K562 (cell line): ENCODE results near the gene ZNF672. TPM values are rescaled to one million over a fixed set of nuclear protein-coding genes. Genes with fewer than 3 reads are reported as not detected.

ENCODE experiments used
- HSF4 ChIP-seq: fragments of 250-450 bp; sonication (Bioruptor Pico); IDR thresholded peaks from 2 replicates; pipeline ENCODE4 v2.1.2; 2022; ENCODE audit warnings: mild to moderate bottlenecking, moderate library complexity, borderline replicate concordance
- IFI16 ChIP-seq: fragments of 250-450 bp; sonication (Bioruptor Pico); IDR thresholded peaks from 2 replicates; pipeline ENCODE4 v2.1.2; 2022; ENCODE audit warnings: mild to moderate bottlenecking, inconsistent platforms
- ILF3 ChIP-seq: fragments of 450-650 bp; IDR thresholded peaks from 2 replicates; pipeline ENCODE4 v1.6.1; 2018; ENCODE audit warnings: antibody characterized with exemption, mild to moderate bottlenecking, moderate library complexity, borderline replicate concordance
- TCF3 ChIP-seq: sonication (generic); formaldehyde crosslinking; IDR thresholded peaks from 2 replicates; pipeline ENCODE4 v1.4.0; 2020; ENCODE audit warnings: mild to moderate bottlenecking, missing genetic modification reagents
- WHSC1 ChIP-seq: IDR thresholded peaks from one replicate; pipeline ENCODE4 v1.6.1; 2012; ENCODE audit warnings: low read length, control low read depth, inconsistent platforms
- XRCC4 ChIP-seq: IDR thresholded peaks from one replicate; pipeline ENCODE4 v1.6.1; 2011; ENCODE audit not compliant: insufficient read depth, insufficient read length; ENCODE audit errors: extremely low read depth
- ZBTB40 ChIP-seq, 2 experiments: fragments of 450-650 bp in 1 of 2; sonication (generic) in 1 of 2; formaldehyde crosslinking in 1 of 2; IDR thresholded peaks; 2 replicates each; pipeline versions ENCODE4 v1.7.1 to v1.9.0; 2016 to 2022; ENCODE audit warnings: inconsistent platforms in 1 of 2, mild to moderate bottlenecking in 1 of 2, missing genetic modification reagents in 1 of 2
- ZNF318 ChIP-seq, 2 experiments: fragments of 450-650 bp; IDR thresholded peaks; 2 replicates each; pipeline ENCODE4 v1.6.1; 2016; ENCODE audit warnings: mild to moderate bottlenecking in 2 of 2, borderline replicate concordance in 1 of 2, low read depth in 1 of 2, moderate library complexity in 1 of 2
- polyA plus RNA-seq, 8 experiments: library from polyadenylated mRNA; depleted of rRNA in 4 of 8; stranded (reverse) in 5 of 8; unstranded in 3 of 8; fragments of >200 nt; fragmentation: Nextera tagmentation in 2 of 8; fragmentation: Illumina TruSeq in 1 of 8; extraction: Ambion mirVana in 2 of 8; extraction: Trizol in 1 of 8; gene quantifications; 2 replicates each; pipeline versions ENCODE4 v1.2.1 to v1.2.3, GENCODE V29; 2011 to 2014; ENCODE audit warnings: inconsistent platforms in 1 of 8, missing spikeins in 1 of 8
- total RNA-seq, 7 experiments: library from RNA; depleted of rRNA in 6 of 7; stranded (reverse); fragments of >200 nt in 6 of 7; fragmentation: Illumina TruSeq in 2 of 7; extraction: Trizol in 2 of 7; gene quantifications; 2 replicates each; pipeline versions ENCODE4 v1.2.1 to v1.2.3, GENCODE V29; 2011 to 2021; ENCODE audit warnings: low replicate concordance in 1 of 7

Gene ZNF672
- total and polyA plus RNA-seq, 9 of the 15 experiments (the other 6 are each of a cell fraction or from before 2014, with no cell fraction given): 1.9 to 57.9 (median 24.1) TPM

DNA sequence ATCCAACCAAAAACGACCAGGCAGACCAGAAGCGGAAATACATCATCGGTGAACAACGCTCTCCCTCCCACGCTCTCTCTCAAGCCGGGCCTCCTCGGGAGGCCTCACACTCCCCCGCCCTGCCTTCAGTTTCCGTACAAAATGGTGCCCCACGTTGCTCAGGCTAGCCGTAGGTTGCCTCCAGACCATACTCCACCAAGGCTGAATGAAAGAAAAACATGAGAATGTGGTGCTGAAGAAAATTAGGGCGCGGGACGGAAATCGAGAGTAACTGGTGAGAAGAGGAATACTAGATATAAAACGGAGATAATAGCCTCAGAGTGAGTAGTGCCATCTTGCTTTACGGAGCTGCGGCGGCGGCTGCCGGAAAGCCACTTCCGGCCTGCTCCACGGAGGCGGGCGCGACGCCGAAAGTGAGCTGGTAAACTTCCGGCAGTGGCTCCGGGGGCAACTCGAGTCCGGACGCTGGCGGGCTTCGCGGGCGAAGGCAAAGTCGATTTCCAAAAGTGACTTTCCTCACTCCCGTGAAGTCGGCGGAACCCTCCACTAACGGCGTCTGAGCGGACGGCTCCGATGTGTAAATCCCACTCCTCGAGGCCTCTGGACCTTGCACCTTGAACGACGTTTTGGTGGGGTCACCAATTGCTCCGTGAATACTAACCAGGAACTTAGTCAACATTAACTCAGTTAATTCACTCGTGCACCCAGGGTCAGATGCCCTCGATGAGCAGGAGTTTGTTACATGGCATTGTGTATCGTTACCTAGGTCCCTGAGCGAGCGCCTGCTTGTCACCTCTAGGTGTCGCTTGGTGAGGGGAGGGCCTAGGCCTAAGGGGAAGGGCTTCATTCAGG, 11.9 kb upstream of the ZNF672 start, which contains the start of gene SH3BP5L (continued):
- no peak for TF ChIP-seq TCF3 (CRISPR knock-in tag)
- TF ChIP-seq ZNF318 (IDR thresholded peaks at IDR 0.05; ENCODE audit: borderline replicate concordance in 1 of 2, low read depth in 1 of 2): peak in 1 of 2 experiments; percentile 38; a peak in 1 of 4 replicates
- TF ChIP-seq ILF3: no peak
- TF ChIP-seq ZBTB40 (IDR thresholded peaks at IDR 0.05): peak; percentile 97
- TF ChIP-seq ZBTB40 (CRISPR knock-in tag; IDR thresholded peaks at IDR 0.05): peak; percentile 32; the same call in 1 of the 2 replicates
- TF ChIP-seq XRCC4: no peak
- TF ChIP-seq IFI16: no peak
- no peak for TF ChIP-seq WHSC1
- no peak for TF ChIP-seq HSF4 (CRISPR knock-in tag)
